Bronchial epithelial cell (primary cell): ENCODE data around the gene HOXA6. TPM values are rescaled to one million over a fixed set of nuclear protein-coding genes. Genes with fewer than 3 reads are reported as not detected.

Experiments
- DNase-seq: peaks from one replicate; pipeline ENCODE4 v3.0.0-alpha.2; 2010; ENCODE audit warnings: low read depth
- FAIRE-seq: peaks from 2 replicates; lab custom pipeline; 2011; peaks lifted over from hg19 to GRCh38; lab: Jason Lieb, UNC
- H3K27me3 ChIP-seq: 2 replicates; pipeline ENCODE4 v1.5.1; 2011; ENCODE audit warnings: low read length; ENCODE audit not compliant: control insufficient read depth, insufficient read depth
- H3K36me3 ChIP-seq: 2 replicates; pipeline ENCODE4 v1.5.1; 2011; ENCODE audit warnings: low read length; ENCODE audit not compliant: control insufficient read depth, insufficient read depth
- H3K4me3 ChIP-seq: 2 replicates; pipeline ENCODE4 v1.5.1; 2011; ENCODE audit warnings: mild to moderate bottlenecking, low read depth, low read length, control low read depth
- CTCF ChIP-seq: IDR thresholded peaks from 2 replicates; pipeline ENCODE4 v1.5.1; 2011; ENCODE audit warnings: mild to moderate bottlenecking, moderate library complexity, low read length, control low read depth, inconsistent platforms; ENCODE audit not compliant: insufficient read depth, severe bottlenecking
- total RNA-seq: library from RNA; depleted of rRNA; stranded (reverse); fragments of >200 nt; gene quantifications from 2 replicates; pipeline ENCODE4 v1.2.1, GENCODE V29; 2014

HOXA6 gene
- total RNA-seq, 1 donor from 2014 or later = 0.53 TPM

GRCh38 chr7:27107391-27108381 is 39.9 kb downstream of the HOXA6 start:
- peaks cover 74% of the 10 kb centered on the region for H3K27me3 ChIP-seq
- no peak for TF ChIP-seq CTCF
- DNase-seq (no peak), FAIRE-seq (no peak)
- H3K36me3 ChIP-seq = no peaks in the 10 kb centered on the region
- no peak overlapping the region for H3K4me3 ChIP-seq

GRCh38 chr7:27106901-27107240 is 40.7 kb downstream of the HOXA6 start:
- no peak for TF ChIP-seq CTCF
- Histone ChIP-seq H3K27me3 (peaks cover 76% of the 10 kb centered on the region), H3K4me3 (no peak overlapping the region), H3K36me3 (no peaks in the 10 kb centered on the region)
- no peak for DNase-seq
- no peak for FAIRE-seq

- no peak for FAIRE-seq
- H3K4me3 ChIP-seq = no peak overlapping the region
These were observed 41.2 kb downstream of the HOXA6 start for GRCh38 chr7:27106181-27106900.

GRCh38 chr7:27105301-27106031 is 42.1 kb downstream of the HOXA6 start:
- no peaks in the 10 kb centered on the region for H3K36me3 ChIP-seq
- H3K4me3 ChIP-seq = no peak overlapping the region
- FAIRE-seq (no peak), DNase-seq (no peak)
- no peak for TF ChIP-seq CTCF
- peaks cover 73% of the 10 kb centered on the region for H3K27me3 ChIP-seq

More at GRCh38 chr7:27106181-27106900, 41.2 kb downstream of the HOXA6 start:
- no peaks in the 10 kb centered on the region for H3K36me3 ChIP-seq
- H3K27me3 ChIP-seq = peaks cover 75% of the 10 kb centered on the region
- no peak for TF ChIP-seq CTCF
- DNase-seq = no peak

- TF ChIP-seq CTCF = no peak
- no peak for FAIRE-seq
- DNase-seq = no peak
- Histone ChIP-seq H3K4me3 (no peak overlapping the region), H3K36me3 (no peaks in the 10 kb centered on the region), H3K27me3 (peaks cover 65% of the 10 kb centered on the region)
These were observed 43.1 kb downstream of the HOXA6 start for GRCh38 chr7:27104341-27105058.
